A673 (cell line): ENCODE results near the gene CACNA1G.

Experiments
- CTCF ChIP-seq: fragments of 300-800, 200-600 bp; sonication (generic); conservative IDR thresholded peaks from 2 replicates; pipeline ENCODE4 v1.5.1; 2017; ENCODE audit warnings: low read depth, mild to moderate bottlenecking, antibody characterized with exemption, low read length, moderate library complexity, mixed read lengths
- EZH2 ChIP-seq: fragments of 200-600 bp; sonication (generic); IDR thresholded peaks from 2 replicates; pipeline ENCODE4 v1.6.1; 2017; ENCODE audit warnings: borderline replicate concordance, low read depth, mild to moderate bottlenecking, mixed read lengths, antibody characterized with exemption, low read length; ENCODE audit not compliant: poor library complexity, severe bottlenecking

GRCh38 chr17:50576864-50577263 lies 16.3 kb downstream of the CACNA1G start:
- TF ChIP-seq CTCF, result no peak
- TF ChIP-seq EZH2, result no peak
